Amygdala (tissue), 56 donors: ENCODE measurements around the gene OR1F1.
"Not testable (repeated sequence)": the region's sequence is repeated elsewhere in the genome, so short reads cannot be mapped to it uniquely, and the experiment has no call there.

Experiments used
- DNase-seq, 56 donors: peaks; one replicate each; lab custom pipeline; 2025; lab: John Stamatoyannopoulos, UW

The OR1F1 gene

GRCh38 chr16:3171855-3172593 is 16.0 kb upstream of the OR1F1 start:
- DNase-seq = no peak

GRCh38 chr16:3173892-3174617 is 13.9 kb upstream of the OR1F1 start:
- DNase-seq = no peak

- DNase-seq = no peak
These were observed 13.3 kb upstream of the OR1F1 start for GRCh38 chr16:3174618-3175148.

GRCh38 chr16:3175157-3176093 is 12.6 kb upstream of the OR1F1 start:
- no peak for DNase-seq

GRCh38 chr16:3179651-3180050 is 8.4 kb upstream of the OR1F1 start:
- no peak for DNase-seq

GRCh38 chr16:3180445-3180878 is 7.5 kb upstream of the OR1F1 start:
- DNase-seq = no peak

- not testable (repeated sequence) for DNase-seq
These were observed 5.8 kb upstream of the OR1F1 start for GRCh38 chr16:3182293-3182607.

- peak in 2 of 56 donors; percentile 27 to 50 for DNase-seq
These were observed 5.2 kb upstream of the OR1F1 start for GRCh38 chr16:3182608-3183444.

- DNase-seq = no peak
These were observed 4.4 kb upstream of the OR1F1 start for GRCh38 chr16:3183445-3184139.

- DNase-seq = no peak
These were observed 886 bp upstream of the OR1F1 start for GRCh38 chr16:3186946-3187690.

GRCh38 chr16:3188675-3188924 is 596 bp downstream of the OR1F1 start:
- DNase-seq = no peak

GRCh38 chr16:3188925-3189825 is 1.2 kb downstream of the OR1F1 start:
- peak in 4 of 56 donors; percentile 2 to 56 (median 18) for DNase-seq

GRCh38 chr16:3189869-3190268 is 1.9 kb downstream of the OR1F1 start:
- no peak for DNase-seq

- no peak for DNase-seq
These were observed 2.9 kb downstream of the OR1F1 start for GRCh38 chr16:3190949-3191353.

- DNase-seq = no peak
These were observed 4.5 kb downstream of the OR1F1 start for GRCh38 chr16:3192476-3193019.

GRCh38 chr16:3193221-3194212 is 5.5 kb downstream of the OR1F1 start:
- no peak for DNase-seq
